ENCODE results near the gene ZFAND3. TPM values are rescaled to one million over a fixed set of nuclear protein-coding genes. Genes with fewer than 3 reads are reported as not detected.
A peak's percentile ranks its signal among the peaks of the same experiment; 100 is the strongest.

ZFAND3 gene
- polyA plus RNA-seq, 3 donors, result 11.5 to 21.1 (median 11.7) TPM

DNA sequence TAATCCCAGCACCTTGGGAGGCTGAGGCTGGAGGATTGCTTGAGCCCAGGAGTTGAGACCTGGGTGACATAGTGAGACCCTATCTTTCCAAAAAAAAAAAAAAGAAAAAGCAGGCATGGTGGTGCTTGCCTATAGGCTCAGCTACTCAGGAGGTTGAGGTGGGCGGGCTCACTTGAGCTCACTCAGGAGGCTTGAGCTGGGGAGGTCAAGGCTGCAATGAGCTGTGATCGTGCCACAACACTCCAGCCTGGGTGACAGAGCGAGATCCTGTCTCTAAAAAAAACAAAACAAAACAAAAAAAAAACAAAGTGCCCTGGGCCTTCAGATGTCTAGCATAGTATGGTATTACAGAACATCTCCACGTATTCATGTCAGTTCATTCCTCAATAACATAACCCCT, 42.9 kb downstream of the ZFAND3 start:
- H3K4me2 ChIP-seq (replicated peaks; ENCODE audit: extremely low read depth, low read length, poor library complexity, severe bottlenecking), result no peak overlapping the region
- intact Hi-C loops (cut with micrococcal nuclease), result no loop called here
- no peaks in the 10 kb centered on the region for H3K9me3 Mint-ChIP-seq
- no peak overlapping the region for H3K4me3 ChIP-seq (replicated peaks in 1 of 3; ENCODE audit: low read depth in 2 of 3, low read length in 3 of 3)
- peaks cover 99% of the 10 kb centered on the region for H4K20me1 ChIP-seq (ENCODE audit: insufficient read depth, low read length)
- no peak overlapping the region for H3K4me3 Mint-ChIP-seq
- peaks cover 0 to 10% of the 10 kb centered on the region in 2 donors for H3K36me3 ChIP-seq (replicated peaks in 1 of 2; ENCODE audit: control insufficient read depth in 1 of 2, insufficient read depth in 2 of 2, low read length in 2 of 2)
- TF ChIP-seq, protein P1, sequence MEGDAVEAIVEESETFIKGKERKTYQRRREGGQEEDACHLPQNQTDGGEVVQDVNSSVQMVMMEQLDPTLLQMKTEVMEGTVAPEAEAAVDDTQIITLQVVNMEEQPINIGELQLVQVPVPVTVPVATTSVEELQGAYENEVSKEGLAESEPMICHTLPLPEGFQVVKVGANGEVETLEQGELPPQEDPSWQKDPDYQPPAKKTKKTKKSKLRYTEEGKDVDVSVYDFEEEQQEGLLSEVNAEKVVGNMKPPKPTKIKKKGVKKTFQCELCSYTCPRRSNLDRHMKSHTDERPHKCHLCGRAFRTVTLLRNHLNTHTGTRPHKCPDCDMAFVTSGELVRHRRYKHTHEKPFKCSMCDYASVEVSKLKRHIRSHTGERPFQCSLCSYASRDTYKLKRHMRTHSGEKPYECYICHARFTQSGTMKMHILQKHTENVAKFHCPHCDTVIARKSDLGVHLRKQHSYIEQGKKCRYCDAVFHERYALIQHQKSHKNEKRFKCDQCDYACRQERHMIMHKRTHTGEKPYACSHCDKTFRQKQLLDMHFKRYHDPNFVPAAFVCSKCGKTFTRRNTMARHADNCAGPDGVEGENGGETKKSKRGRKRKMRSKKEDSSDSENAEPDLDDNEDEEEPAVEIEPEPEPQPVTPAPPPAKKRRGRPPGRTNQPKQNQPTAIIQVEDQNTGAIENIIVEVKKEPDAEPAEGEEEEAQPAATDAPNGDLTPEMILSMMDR (IDR thresholded peaks at IDR 0.05), result no peak
- H3K79me2 ChIP-seq (ENCODE audit: insufficient read depth, low read length), result peaks cover 98% of the 10 kb centered on the region
- H3K4me1 ChIP-seq (ENCODE audit: control insufficient read depth in 1 of 2, insufficient read depth in 2 of 2, low read length in 2 of 2), result peaks cover 26 to 31% of the 10 kb centered on the region in 2 donors
- peaks cover 51% of the 10 kb centered on the region for H3K4me1 Mint-ChIP-seq
- no peak overlapping the region for H3K9ac ChIP-seq (ENCODE audit: insufficient read depth, low read length, poor library complexity, severe bottlenecking)
- H3K27me3 ChIP-seq (ENCODE audit: control insufficient read depth in 2 of 2, insufficient read depth in 2 of 2, low read length in 2 of 2), result no peaks in the 10 kb centered on the region
- H2AFZ ChIP-seq (ENCODE audit: insufficient read depth, low read depth, low read length, poor library complexity, severe bottlenecking), result no peak overlapping the region
- WGBS (ENCODE audit: insufficient coverage), result no CpG with 5 or more reads among the region's 4 CpGs
- no peak overlapping the region for H3K27ac ChIP-seq (ENCODE audit: low read depth in 1 of 2, low read length in 2 of 2)
- no peak for DNase-seq
- peak overlapping the region in 1 of 7 donors; percentile 37 for H3K27ac Mint-ChIP-seq
- peaks cover 6 to 20% of the 10 kb centered on the region in 2 donors for H3K36me3 Mint-ChIP-seq
- no peaks in the 10 kb centered on the region for H3K9me3 ChIP-seq (replicated peaks in 1 of 2; ENCODE audit: control insufficient read depth in 1 of 2, insufficient read depth in 1 of 2, low read length in 2 of 2)
- no peaks in the 10 kb centered on the region for H3K27me3 Mint-ChIP-seq (ENCODE audit: low read depth in 3 of 3)

DNA sequence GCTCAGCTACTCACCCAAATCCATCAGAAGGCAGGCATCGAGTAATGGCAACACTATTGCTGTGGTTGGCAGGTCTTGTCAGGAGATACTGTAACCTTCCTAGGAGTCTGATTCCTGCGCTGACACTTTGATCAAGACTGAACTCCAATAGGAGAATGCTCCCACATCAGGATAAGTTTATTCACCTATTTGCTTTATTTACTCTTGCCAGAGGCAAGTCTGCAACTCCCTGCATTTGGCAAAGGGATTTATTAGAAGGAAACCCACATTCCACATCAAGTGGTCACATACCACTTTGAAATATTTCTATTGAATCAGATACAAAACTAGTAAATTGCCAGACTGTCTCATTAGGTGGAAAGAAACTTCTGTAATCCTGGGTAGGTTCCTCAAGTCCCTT, 43.5 kb downstream of the ZFAND3 start:
- Histone ChIP-seq H3K4me3 (replicated peaks in 1 of 3; ENCODE audit: low read depth in 2 of 3, low read length in 3 of 3) (no peak overlapping the region), H3K36me3 (replicated peaks in 1 of 2; ENCODE audit: control insufficient read depth in 1 of 2, insufficient read depth in 2 of 2, low read length in 2 of 2) (peaks cover 0 to 10% of the 10 kb centered on the region in 2 donors), H2AFZ (ENCODE audit: insufficient read depth, low read depth, low read length, poor library complexity, severe bottlenecking) (no peak overlapping the region), H3K27me3 (ENCODE audit: control insufficient read depth in 2 of 2, insufficient read depth in 2 of 2, low read length in 2 of 2) (no peaks in the 10 kb centered on the region), H3K4me1 (ENCODE audit: control insufficient read depth in 1 of 2, insufficient read depth in 2 of 2, low read length in 2 of 2) (peaks cover 29 to 37% of the 10 kb centered on the region in 2 donors), H3K79me2 (ENCODE audit: insufficient read depth, low read length) (peaks cover 98% of the 10 kb centered on the region), H4K20me1 (ENCODE audit: insufficient read depth, low read length) (peaks cover 99% of the 10 kb centered on the region), H3K9ac (ENCODE audit: insufficient read depth, low read length, poor library complexity, severe bottlenecking) (no peak overlapping the region), H3K9me3 (replicated peaks in 1 of 2; ENCODE audit: control insufficient read depth in 1 of 2, insufficient read depth in 1 of 2, low read length in 2 of 2) (no peaks in the 10 kb centered on the region), H3K27ac (ENCODE audit: low read depth in 1 of 2, low read length in 2 of 2) (no peak overlapping the region), H3K4me2 (replicated peaks; ENCODE audit: extremely low read depth, low read length, poor library complexity, severe bottlenecking) (no peak overlapping the region)
- H3K9me3 Mint-ChIP-seq, result no peaks in the 10 kb centered on the region
- peak overlapping the region in 1 of 7 donors; percentile 37 for H3K27ac Mint-ChIP-seq
- WGBS (ENCODE audit: insufficient coverage), result no CpG with 5 or more reads among the region's 2 CpGs
- intact Hi-C loops (cut with micrococcal nuclease), result no loop called here
- TF ChIP-seq, protein P1 (IDR thresholded peaks at IDR 0.05), result no peak
- no peak for DNase-seq
- no peaks in the 10 kb centered on the region for H3K27me3 Mint-ChIP-seq (ENCODE audit: low read depth in 3 of 3)
- no peak overlapping the region for H3K4me3 Mint-ChIP-seq
- H3K4me1 Mint-ChIP-seq, result peaks cover 54% of the 10 kb centered on the region
- H3K36me3 Mint-ChIP-seq, result peaks cover 6 to 20% of the 10 kb centered on the region in 2 donors

Data from CD14-positive monocyte (primary cell).